ENCODE results near the gene RSF1.

Gene RSF1

DNA sequence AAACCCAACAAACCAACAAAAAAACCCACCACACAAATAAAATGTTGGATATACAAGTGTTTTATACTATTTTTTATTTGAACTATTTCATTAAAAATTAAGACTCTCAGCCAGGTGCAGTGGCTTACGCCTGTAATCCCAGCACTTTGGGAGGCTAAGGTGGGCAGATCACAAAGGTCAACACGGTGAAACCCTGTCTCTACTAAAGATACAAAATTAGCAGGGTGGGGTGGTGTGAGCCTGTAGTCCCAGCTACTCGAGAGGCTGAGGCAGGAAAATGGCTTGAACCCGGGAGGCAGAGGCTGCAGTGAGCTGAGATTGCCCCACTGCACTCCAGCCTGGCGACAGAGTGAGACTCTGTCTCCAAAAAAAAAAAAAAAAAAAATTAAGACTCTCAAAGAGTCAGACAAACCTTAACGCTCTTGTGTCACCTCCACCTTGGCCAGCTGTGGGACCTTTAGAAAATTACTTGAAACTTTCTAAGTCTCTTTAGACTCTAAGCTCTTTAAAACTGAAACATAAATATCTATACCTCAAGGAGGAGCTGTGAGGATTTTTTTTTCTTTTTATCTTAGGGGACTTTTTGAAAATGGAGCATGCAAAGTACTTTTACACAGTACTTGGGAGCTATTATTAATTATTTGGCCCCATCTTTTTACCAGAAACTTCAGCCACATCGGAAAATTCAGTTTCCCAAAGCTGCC, 114.5 kb downstream of the RSF1 start:
- Histone ChIP-seq H3K4me1 (ENCODE audit: insufficient read depth, low read length) (no peaks in the 10 kb centered on the region; the same call in none of the 2 replicates), H3K36me3 (ENCODE audit: insufficient read depth, low read length) (no peaks in the 10 kb centered on the region), H3K9ac (ENCODE audit: low read depth, low read length) (no peak overlapping the region), H3K9me3 (ENCODE audit: control insufficient read depth, insufficient read depth, low read length) (no peaks in the 10 kb centered on the region)

DNA sequence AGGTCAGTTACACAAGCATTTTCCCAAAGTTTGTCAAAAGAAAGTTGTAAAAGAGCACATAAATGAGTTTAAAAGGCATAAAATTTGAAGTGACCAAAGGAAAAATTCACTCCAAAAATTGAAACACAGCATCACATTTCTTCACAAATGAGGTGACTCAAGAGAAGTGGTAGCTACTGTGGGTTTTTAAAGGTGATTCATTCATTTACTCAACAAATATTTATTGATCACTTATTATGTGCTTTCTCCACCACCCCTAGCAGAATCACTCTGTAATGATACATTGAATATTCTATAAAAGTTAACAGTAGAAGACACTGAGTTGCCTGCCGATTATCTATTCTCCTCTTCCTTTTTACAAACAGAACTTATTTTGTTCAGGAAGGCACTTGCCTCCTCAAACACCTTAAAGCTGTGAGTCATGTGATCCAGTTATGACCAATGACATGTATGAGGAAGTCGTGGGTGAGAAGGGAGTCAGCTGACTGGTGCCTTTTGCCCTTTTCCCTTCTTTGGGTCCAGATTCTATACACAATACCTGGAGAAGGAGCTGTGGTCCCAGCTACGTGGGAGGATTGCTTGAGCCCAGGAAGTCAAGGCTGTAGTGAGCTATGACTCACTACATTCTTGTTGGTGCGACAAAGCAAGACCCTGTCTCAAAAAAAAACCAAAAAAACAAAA, 115.2 kb downstream of the RSF1 start:
- Histone ChIP-seq H3K9me3 (ENCODE audit: control insufficient read depth, insufficient read depth, low read length) (no peaks in the 10 kb centered on the region), H3K4me1 (ENCODE audit: insufficient read depth, low read length) (no peaks in the 10 kb centered on the region; the same call in none of the 2 replicates), H3K36me3 (ENCODE audit: insufficient read depth, low read length) (no peaks in the 10 kb centered on the region), H3K9ac (ENCODE audit: low read depth, low read length) (no peak overlapping the region)

DNA sequence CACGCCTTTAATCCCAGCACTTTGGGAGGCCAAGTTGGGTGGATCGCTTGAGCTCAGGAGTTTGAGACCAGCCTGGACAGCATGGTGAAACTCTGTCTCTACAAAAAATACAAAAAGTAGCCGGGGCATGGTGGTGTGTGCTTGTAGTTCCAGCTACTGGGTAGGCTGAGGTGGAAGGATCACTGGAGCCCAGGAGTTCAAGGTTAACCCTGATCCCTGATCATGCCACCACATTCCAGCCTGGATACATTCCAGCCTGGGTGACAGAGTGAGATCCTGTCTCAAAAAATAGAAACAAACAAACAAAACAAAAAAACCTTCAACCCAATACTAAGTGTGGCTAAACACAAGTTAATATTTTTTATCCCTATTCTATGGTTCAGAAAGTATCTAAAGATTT, 116.5 kb downstream of the RSF1 start:
- H3K9ac ChIP-seq (ENCODE audit: low read depth, low read length), result no peak overlapping the region
- no peaks in the 10 kb centered on the region for H3K36me3 ChIP-seq (ENCODE audit: insufficient read depth, low read length)
- no peaks in the 10 kb centered on the region for H3K9me3 ChIP-seq (ENCODE audit: control insufficient read depth, insufficient read depth, low read length)
- H3K4me1 ChIP-seq (ENCODE audit: insufficient read depth, low read length), result no peaks in the 10 kb centered on the region; the same call in none of the 2 replicates

DNA sequence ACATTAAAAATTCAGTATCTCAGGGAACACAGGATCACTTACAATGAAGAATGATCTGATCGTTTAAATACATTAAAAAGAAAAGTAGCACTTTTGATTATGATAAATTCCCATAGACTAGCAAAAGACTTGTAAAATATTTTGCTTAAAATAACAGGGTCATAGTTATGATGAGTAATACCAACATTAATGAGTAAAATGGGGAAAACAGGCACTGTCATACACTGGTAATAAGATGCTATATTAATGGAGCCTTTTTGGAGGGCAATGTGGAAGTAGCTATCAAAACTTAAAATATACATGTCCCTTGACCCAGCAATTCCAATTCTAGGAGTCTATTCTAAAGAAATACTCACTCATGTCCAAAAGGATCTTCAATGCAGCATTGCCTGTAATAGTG, 121.1 kb downstream of the RSF1 start:
- H3K9me3 ChIP-seq (ENCODE audit: control insufficient read depth, insufficient read depth, low read length), result no peaks in the 10 kb centered on the region
- no peaks in the 10 kb centered on the region for H3K4me1 ChIP-seq (ENCODE audit: insufficient read depth, low read length)
- no peak overlapping the region for H3K9ac ChIP-seq (ENCODE audit: low read depth, low read length)
- H3K36me3 ChIP-seq (ENCODE audit: insufficient read depth, low read length), result peaks cover 6% of the 10 kb centered on the region; the same call in 1 of the 2 replicates

DNA sequence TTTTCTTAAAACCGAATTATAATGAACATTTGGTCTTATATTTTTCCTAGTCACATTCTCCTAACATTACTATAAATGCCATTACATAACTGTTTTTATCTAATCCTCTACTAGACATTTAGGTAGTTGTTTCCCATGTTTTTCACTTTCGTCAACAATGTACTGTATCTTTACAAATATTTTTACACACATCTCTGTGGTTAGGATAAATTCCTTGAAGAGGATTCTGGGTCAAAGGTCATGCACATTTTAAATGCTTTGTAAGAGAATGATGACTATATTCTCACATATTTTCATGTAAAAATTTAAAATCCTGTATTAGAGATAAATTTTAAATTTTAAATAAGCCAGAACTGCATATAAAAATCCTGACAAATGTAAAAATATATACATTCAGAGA, 121.6 kb downstream of the RSF1 start:
- no peaks in the 10 kb centered on the region for H3K9me3 ChIP-seq (ENCODE audit: control insufficient read depth, insufficient read depth, low read length)
- no peaks in the 10 kb centered on the region for H3K4me1 ChIP-seq (ENCODE audit: insufficient read depth, low read length)
- H3K9ac ChIP-seq (ENCODE audit: low read depth, low read length), result no peak overlapping the region
- H3K36me3 ChIP-seq (ENCODE audit: insufficient read depth, low read length), result peaks cover 6% of the 10 kb centered on the region; the same call in 1 of the 2 replicates

DNA sequence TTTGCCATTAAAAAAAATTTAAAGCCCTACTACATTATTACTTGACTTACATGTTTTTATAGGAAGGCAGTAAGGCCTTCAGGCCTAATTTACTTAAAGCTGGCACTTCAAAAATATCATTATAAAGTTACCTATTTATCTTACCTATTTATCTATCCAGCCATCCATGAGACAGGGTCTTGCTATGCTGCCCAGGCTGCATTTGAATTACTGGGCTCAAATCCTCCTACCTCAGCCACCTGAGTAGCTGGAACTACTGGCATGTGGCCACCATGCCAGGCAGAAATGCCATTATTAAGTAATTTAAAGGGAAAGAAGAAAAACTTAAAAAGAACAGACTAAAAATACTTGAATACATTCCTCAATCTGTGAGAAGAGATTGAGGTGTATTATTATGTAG, 122.7 kb downstream of the RSF1 start:
- no peaks in the 10 kb centered on the region for H3K4me1 ChIP-seq (ENCODE audit: insufficient read depth, low read length)
- no peak overlapping the region for H3K9ac ChIP-seq (ENCODE audit: low read depth, low read length)
- H3K9me3 ChIP-seq (ENCODE audit: control insufficient read depth, insufficient read depth, low read length), result no peaks in the 10 kb centered on the region
- peaks cover 10% of the 10 kb centered on the region; the same call in 1 of the 2 replicates for H3K36me3 ChIP-seq (ENCODE audit: insufficient read depth, low read length)

DNA sequence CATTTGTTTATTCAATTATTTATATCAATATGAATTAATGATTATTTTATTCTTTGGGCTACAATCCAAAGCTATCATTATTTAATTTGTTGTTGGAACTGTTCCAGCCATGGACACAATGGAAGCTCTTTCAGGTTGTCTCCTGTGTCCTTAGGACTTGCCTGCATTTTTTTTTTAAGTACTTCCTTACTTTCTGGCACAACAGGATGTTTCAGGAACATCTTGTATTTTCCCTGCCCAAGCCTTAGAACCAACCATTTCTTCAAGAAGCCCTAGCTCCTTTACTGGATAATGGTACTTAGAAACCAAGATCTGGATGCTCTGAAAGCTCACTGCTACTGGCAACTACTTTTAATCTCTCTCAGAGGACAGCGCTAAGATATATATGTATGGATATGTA, 125.1 kb downstream of the RSF1 start:
- Histone ChIP-seq H3K9me3 (ENCODE audit: control insufficient read depth, insufficient read depth, low read length) (no peaks in the 10 kb centered on the region), H3K36me3 (ENCODE audit: insufficient read depth, low read length) (peaks cover 13% of the 10 kb centered on the region; the same call in 1 of the 2 replicates), H3K4me1 (ENCODE audit: insufficient read depth, low read length) (no peaks in the 10 kb centered on the region), H3K9ac (ENCODE audit: low read depth, low read length) (no peak overlapping the region)

DNA sequence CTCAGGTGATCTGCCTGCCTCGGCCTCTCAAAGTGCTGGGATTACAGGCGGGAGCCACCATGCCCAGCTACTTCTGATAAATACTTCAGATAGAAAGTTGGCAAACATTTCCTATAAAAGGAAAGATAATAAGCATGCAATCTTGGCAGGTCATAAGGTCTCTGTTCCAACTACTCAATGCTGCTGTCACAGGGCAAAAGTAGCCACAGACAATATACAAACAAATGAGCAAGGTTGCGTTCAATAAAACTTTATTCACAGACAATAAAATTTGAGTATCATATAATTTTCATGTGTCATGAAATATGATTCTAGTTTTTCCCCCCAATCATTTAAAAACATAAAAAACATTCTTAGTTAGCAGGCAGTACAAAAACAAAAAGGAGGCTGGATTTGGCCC, 129.9 kb downstream of the RSF1 start:
- peaks cover 7% of the 10 kb centered on the region; the same call in 1 of the 2 replicates for H3K36me3 ChIP-seq (ENCODE audit: insufficient read depth, low read length)
- H3K9ac ChIP-seq (ENCODE audit: low read depth, low read length), result no peak overlapping the region
- H3K9me3 ChIP-seq (ENCODE audit: control insufficient read depth, insufficient read depth, low read length), result no peaks in the 10 kb centered on the region
- H3K4me1 ChIP-seq (ENCODE audit: insufficient read depth, low read length), result no peaks in the 10 kb centered on the region

DNA sequence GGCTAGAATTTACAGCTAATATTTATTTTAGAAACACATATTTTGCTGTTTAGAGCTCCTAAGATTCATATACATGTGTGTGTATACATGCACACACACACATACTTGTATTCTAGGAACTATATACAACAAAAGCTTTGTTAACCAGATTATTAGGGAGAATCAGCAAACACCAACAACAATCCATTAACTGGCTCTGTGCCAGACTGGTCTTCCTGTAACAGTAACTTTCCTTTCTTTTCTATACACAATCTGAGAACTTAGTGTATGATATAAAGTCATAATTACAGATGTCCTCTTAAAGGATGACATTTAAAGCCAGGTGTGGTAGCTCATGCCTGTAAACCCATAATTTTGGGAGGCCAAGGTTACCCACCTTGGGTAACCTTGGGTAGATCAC, 133.4 kb downstream of the RSF1 start:
- Histone ChIP-seq H3K36me3 (ENCODE audit: insufficient read depth, low read length) (peaks cover 3% of the 10 kb centered on the region; the same call in 1 of the 2 replicates), H3K4me1 (ENCODE audit: insufficient read depth, low read length) (no peaks in the 10 kb centered on the region), H3K9me3 (ENCODE audit: control insufficient read depth, insufficient read depth, low read length) (no peaks in the 10 kb centered on the region), H3K9ac (ENCODE audit: low read depth, low read length) (no peak overlapping the region)

DNA sequence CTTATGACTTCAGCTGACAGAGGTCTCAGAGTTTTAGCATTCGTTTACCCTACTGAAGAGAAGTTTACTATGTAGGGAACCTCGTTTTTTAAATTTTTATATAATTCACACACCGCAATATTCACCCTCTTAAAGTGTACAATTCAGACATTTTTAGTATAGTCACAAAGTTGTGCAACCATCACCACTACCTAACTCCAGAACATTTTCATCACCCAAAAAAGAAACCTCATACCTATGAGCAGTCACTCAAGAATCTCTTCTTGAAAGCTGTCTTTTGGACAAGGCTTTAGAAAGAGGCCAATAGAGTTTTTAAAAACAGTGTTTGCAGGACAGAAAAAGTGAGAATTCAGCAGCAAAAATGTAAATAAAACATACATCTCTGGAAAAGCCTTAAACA, 143.4 kb downstream of the RSF1 start:
- H3K4me1 ChIP-seq (ENCODE audit: insufficient read depth, low read length), result no peaks in the 10 kb centered on the region
- H3K9ac ChIP-seq (ENCODE audit: low read depth, low read length), result no peak overlapping the region
- peaks cover 20% of the 10 kb centered on the region for H3K36me3 ChIP-seq (ENCODE audit: insufficient read depth, low read length)
- H3K9me3 ChIP-seq (ENCODE audit: control insufficient read depth, insufficient read depth, low read length), result no peaks in the 10 kb centered on the region

DNA sequence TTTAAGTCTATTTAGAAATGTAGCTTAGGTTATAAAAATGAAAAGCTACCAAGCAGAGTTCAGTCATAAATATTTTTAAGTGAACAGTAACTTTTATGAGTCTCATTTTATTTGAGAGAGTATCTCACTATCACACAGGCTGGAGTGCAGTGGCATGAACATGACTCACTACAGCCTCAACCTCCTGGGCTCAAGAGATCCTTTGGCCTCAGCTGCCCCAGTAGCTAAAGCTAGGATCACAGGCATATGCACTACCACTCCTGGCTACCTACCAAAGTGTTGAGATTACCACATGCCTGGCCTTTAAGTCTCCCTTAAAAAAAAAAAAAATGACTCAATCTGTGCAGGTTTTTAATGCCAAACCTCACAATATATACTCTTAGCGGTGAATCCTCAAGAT, 148.3 kb downstream of the RSF1 start:
- no peak overlapping the region for H3K9ac ChIP-seq (ENCODE audit: low read depth, low read length)
- peaks cover 22% of the 10 kb centered on the region for H3K36me3 ChIP-seq (ENCODE audit: insufficient read depth, low read length)
- H3K9me3 ChIP-seq (ENCODE audit: control insufficient read depth, insufficient read depth, low read length), result no peaks in the 10 kb centered on the region
- no peaks in the 10 kb centered on the region for H3K4me1 ChIP-seq (ENCODE audit: insufficient read depth, low read length)

DNA sequence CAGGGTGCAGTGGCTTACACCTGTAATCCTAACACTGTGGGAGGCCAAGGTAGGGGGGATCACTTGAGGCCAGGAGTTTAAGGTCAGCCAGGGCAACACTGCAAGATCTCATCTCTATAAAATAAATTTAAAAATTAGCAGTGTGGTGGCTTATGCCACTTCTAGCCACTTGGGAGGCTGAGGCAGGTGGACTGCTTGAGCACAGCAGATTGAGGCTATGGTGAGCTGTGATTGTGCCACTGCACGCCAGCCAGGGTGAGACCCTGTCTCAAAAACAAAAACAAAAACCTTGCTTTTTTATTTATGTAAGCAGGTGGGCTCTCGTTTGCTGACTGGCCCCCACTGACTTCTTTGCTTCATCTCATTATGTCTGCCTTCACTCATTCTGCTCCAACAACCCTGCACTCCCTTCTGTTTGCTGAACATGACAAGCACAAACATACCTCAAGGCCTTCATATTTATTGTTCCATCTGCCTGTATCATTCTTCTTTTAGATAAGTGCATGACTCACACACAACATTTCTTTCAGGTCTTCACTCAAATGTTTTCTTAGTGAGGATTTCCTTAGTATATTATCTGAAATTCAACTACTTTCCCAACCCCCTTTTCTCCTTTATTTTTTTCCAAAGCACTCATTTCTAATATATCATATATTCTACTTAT, 150.5 kb downstream of the RSF1 start:
- H3K36me3 ChIP-seq (ENCODE audit: insufficient read depth, low read length), result peaks cover 15% of the 10 kb centered on the region
- no peaks in the 10 kb centered on the region for H3K9me3 ChIP-seq (ENCODE audit: control insufficient read depth, insufficient read depth, low read length)
- H3K4me1 ChIP-seq (ENCODE audit: insufficient read depth, low read length), result no peaks in the 10 kb centered on the region
- no peak overlapping the region for H3K9ac ChIP-seq (ENCODE audit: low read depth, low read length)

DNA sequence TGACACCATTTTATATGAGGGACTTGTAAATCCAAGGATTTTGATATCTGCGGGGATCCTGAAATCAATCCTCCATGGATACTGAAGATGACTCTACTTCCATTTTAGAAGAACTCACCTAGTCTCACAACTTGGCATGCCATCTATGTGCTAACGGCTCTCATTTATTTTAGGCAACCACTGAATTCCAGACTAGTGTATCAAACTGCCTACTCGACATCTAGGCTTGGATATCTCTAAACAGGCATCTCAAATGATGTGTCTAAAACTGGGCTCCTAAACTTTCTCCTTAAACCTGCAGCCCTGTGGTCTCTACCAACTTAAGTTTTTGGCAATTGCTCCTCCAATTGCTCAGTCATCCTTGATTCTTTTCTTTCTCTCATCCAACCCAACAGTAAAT, 151.8 kb downstream of the RSF1 start:
- Histone ChIP-seq H3K36me3 (ENCODE audit: insufficient read depth, low read length) (peaks cover 12% of the 10 kb centered on the region), H3K4me1 (ENCODE audit: insufficient read depth, low read length) (no peaks in the 10 kb centered on the region), H3K9ac (ENCODE audit: low read depth, low read length) (no peak overlapping the region), H3K9me3 (ENCODE audit: control insufficient read depth, insufficient read depth, low read length) (no peaks in the 10 kb centered on the region)

DNA sequence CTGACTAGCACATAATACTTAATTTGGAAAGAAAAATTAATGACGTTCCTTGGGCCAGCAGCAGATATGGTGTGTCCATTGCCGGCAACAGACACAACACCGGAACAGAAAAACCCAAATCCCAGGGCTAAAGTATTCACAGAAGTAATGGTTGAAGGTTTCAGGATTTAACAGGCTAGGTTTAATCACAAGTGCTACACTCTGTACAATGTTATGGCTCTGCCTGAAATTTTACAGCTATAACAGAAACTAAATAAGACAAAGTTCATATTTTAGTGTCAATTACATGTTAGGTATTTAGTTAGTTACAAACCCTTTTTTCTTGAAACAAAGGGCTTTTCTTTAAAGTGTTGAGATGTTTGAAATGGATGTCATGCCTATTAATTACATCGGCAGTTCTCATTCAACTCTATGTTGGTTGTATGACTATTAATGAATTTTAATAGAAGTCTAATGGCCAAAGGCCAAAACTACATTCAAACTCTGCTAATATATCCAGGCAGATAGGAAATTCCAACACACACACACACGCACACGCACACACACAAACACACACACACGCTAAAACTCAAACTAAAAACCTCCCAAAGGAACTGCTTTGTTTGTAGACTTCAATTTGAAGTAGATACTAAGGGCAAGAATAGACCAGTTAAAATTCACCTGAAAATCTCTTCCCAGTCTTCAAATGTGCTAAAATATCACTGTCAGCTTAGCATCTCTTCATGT, 155.1 kb downstream of the RSF1 start:
- H3K9me3 ChIP-seq (ENCODE audit: control insufficient read depth, insufficient read depth, low read length), result no peaks in the 10 kb centered on the region
- H3K9ac ChIP-seq (ENCODE audit: low read depth, low read length), result no peak overlapping the region
- no peaks in the 10 kb centered on the region for H3K4me1 ChIP-seq (ENCODE audit: insufficient read depth, low read length)
- H3K36me3 ChIP-seq (ENCODE audit: insufficient read depth, low read length), result no peaks in the 10 kb centered on the region; the same call in none of the 2 replicates

All from ES-I3 (cell line).